CD4-positive, alpha-beta T cell treated with Interleukin-6 for 4 hours (primary cell): Measurements from ENCODE around the gene RNF39.

ENCODE experiments used
- DNase-seq: peaks from one replicate; pipeline ENCODE4 v3.0.0-alpha.2; 2020; ENCODE audit warnings: mixed read lengths

Gene RNF39

DNA sequence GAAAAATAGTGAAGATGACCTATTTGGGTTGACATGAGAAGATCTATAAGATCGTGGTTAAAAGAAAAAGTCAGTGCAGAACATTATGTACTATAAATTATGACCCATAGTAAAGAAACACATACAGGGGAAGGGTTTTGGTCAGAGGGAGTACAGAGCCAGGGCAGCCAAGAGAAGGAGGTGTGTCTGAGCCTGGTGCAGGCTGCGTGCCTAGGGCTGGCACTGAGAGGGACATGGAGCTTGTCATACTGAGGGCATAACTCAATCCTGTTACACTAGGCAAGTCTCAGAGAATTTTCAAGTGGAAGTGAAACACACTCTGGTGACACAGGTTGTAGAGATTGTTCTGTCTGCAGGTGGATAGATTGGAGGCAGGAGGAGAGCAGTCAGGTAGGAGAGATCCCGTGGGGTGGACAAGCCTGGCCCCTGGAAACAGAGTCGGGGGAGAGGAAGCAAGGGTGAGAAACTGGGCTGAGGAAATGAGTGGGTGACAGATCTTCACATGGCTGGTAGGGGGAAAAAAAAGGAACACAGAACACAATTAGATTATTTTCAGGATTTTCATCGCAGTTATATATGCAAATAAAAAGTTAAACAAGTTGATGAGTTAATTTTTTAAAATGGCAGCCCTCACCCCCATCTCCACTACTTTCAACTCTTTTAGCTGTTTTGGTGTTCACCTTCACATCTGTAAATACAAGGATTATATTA, 18.5 kb upstream of the RNF39 start:
- no peak for DNase-seq

DNA sequence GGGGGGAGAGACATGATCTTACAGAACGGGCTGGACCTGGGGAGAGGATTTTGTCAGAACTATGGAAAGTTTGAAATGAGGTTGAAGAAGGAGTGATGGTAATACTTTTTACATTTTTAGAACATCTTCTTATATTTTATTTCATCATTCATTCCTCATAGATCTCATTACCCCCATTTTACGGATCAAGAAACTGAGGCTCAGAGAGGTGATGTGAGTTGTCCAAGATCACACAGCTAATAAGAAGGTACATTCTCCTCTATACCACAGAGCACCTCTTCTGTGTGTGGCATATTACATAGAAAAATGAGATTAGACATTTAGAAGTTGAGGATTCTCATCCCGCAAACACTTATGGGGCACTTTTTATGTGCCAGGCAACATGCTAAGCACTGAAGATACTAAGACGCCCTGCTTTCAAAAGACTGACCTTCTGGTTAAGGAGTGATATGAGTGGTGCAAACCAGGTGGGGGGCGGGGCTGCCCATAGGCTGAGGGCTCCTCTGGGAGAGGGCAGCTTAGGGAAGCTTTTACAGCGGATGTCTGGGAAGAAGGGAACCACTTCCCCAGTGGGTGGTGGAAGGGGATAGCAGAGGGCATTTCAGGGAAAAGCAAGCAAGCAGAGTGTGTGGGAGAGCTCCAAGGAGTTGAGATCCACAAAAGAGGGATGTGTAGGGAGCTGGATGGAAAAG, 17.4 kb upstream of the RNF39 start:
- DNase-seq: no peak

GRCh38 chr6:30091577-30092381, 16.2 kb upstream of the RNF39 start:
- DNase-seq: no peak

DNA sequence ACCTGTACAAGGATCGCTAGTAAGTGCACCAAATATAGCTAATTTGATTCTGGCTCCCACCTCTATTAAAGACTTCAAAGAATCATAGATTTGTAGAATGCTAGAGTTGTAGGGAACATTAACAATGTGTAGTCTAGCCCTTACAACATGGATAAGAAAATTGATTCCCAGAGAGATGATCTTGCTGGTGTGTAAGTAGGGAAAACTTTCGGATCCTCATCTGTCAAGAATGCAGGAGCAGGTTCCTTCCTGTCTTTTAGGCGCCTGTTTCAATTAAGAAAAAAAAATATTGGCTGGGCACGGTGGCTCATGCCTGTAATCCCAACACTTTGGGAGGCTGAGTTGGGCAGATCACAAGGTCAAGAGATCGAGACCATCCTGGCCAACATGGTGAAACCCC, 12.3 kb upstream of the RNF39 start:
- DNase-seq: no peak

- no peak for DNase-seq
Measured at GRCh38 chr6:30077218-30077617, 1.6 kb upstream of the RNF39 start.

GRCh38 chr6:30075790-30076732, 492 bp upstream of the RNF39 start:
- DNase-seq: peak; percentile 40

DNA sequence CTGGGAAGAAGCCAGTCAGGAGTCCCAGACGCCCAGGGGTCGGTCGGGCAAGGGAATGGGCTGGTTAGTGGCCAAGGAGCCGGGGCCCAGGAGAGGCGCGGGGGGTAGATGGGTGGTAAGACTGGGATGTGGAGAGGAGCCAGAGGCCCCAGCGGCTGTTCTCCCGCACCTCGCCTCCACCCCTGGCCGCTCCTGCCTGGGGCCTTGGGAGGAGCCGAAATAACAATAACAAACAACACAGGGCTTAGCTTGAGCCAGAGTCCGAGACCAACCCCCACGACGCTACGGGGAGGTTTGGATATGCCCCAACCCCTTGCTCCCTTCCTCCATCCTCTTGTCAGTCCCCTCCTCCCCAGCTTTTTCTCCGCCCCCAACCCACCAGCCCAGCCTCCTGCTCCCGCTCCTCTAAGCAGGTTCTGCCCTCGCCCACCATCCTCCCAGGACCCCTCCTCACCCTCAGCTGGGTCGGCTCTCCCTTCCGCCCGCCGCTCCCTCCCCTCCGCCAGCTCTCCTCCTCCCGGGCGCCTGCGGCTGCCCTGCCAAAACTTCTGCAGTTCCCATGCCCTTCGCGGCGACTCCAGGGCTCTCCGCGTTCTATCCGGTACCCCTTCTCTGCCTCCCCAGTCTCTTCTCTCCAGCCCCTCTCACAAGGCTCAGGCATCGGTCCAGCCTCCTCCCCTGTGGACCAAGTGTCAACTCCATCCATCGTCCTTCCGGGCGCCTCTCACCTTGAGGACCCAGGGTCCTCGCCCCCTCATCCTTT, 1.1 kb downstream of the RNF39 start:
- no peak for DNase-seq

GRCh38 chr6:30073489-30074235, 1.9 kb downstream of the RNF39 start:
- no peak for DNase-seq

GRCh38 chr6:30071858-30072257, 3.7 kb downstream of the RNF39 start:
- DNase-seq: no peak

- peak; percentile 23 for DNase-seq
Measured at GRCh38 chr6:30071081-30071818, 4.3 kb downstream of the RNF39 start.

GRCh38 chr6:30067460-30068139, 8.0 kb downstream of the RNF39 start:
- no peak for DNase-seq

DNA sequence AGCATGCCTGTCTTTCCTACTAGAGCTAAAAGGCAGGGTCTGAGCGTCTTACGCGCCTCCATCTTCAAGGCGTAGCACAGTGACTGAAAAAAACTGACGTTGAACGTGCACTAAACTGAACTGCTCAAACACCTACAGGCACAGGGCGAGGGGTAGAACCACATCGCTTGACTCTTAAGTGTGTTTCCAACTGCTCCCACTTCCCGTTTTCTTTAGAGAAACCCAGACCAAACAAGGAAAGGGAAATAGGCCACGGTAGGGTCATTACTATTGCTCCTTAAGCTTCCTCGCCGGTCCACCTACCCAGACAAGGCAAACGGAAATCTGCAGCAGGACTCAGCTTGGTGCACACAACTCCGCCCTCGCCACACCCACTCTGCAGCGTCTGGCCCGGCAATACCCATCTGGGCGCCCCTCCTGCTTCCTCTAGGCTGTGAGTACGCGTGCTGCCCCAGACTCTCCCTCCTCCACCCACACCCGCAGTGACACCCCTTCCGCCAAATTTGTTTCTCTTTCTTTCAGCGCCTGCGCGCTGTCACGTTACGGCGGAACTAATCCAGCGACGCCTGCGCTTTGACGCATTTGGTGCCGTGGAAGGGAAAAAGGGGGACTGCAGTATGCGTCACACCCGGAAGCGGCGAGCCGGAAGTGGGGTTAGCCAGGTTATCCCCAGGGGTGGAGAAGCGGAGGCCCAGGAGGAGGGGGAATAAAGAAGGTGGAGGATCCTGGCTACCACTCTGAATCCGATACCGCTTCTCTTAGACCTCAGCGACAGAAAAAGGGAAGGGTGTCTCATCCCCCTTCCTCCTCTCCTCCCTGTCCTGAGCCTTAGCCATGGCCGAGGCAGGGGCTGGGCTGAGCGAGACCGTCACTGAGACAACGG, 8.8 kb downstream of the RNF39 start, which contains the start of gene PPP1R11:
PPP1R11 (plus strand) TSS at position 622 of the 883 bp plus-strand sequence; CDS start at position 835, 213 bp downstream.
- DNase-seq: peak; percentile 99

GRCh38 chr6:30066082-30066481, 9.5 kb downstream of the RNF39 start:
- no peak for DNase-seq

DNA sequence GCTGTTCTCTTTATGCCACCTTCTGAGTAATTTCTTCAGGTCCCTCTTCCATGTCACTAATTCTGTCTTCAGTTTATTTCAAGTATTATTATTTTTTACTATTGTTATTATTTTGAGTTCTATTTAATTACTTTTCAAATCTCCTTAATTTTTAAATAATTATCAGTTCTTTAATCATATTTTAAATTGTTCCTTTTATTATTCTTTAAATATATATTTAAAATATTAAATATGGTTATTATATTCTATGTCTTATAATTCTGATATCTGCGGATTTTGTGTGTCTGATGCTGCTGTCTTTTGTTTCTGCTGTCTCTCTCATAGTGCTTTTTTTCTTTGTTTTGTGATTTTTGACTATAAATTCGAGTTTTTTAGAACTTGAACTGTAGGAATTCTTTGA, 12.3 kb downstream of the RNF39 start:
- DNase-seq: no peak

GRCh38 chr6:30062471-30063178, 12.9 kb downstream of the RNF39 start:
- DNase-seq: no peak

GRCh38 chr6:30061858-30062458, 13.6 kb downstream of the RNF39 start:
- DNase-seq: no peak
